ENCODE measurements around the gene SCD5. TPM values are rescaled to one million over a fixed set of nuclear protein-coding genes. Genes with fewer than 3 reads are reported as not detected.

The SCD5 gene
- total RNA-seq, 1 donor from 2014 or later, result 0.25 TPM

DNA sequence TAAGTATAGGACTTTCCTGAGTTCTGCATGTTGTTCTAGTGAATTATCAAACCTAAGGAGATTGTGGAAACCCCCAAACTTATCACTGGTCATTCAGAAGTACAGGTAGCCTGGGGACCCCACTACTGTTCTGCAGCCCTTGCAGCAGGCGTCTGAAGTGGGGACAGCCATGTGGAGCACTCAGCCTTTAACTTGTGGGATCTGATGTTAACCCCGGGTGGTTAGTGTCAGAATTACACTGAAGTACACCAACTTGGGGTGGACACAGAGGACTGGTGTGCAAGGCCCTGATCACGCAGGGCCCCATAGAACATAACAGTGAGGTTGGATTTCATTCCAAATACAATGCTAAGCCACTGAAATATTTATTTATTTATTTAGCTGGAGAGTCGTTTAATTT is 103.7 kb downstream of the SCD5 start:
- intact Hi-C loops (cut with micrococcal nuclease), result no loop called here

DNA sequence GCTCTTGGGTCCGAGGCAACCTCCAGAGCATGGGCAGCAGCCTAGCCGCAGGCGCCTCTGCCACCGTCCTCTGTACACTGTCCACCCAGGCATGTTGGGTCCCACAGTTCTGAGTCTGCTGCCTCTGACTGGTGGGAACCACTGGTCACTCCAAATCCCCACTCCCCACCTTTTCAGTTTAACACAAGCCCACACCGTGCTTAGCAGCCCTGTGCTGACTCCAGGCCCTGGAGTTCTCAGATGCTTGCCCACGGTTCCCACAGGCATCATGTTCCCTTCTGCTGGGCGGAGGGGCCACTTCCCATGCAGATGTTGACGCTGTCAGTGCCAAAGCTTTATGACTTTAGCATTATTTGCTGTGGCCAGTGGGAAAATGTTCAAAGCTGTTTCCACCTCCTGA is 104.5 kb downstream of the SCD5 start:
- intact Hi-C loops (cut with micrococcal nuclease), result no loop called here

DNA sequence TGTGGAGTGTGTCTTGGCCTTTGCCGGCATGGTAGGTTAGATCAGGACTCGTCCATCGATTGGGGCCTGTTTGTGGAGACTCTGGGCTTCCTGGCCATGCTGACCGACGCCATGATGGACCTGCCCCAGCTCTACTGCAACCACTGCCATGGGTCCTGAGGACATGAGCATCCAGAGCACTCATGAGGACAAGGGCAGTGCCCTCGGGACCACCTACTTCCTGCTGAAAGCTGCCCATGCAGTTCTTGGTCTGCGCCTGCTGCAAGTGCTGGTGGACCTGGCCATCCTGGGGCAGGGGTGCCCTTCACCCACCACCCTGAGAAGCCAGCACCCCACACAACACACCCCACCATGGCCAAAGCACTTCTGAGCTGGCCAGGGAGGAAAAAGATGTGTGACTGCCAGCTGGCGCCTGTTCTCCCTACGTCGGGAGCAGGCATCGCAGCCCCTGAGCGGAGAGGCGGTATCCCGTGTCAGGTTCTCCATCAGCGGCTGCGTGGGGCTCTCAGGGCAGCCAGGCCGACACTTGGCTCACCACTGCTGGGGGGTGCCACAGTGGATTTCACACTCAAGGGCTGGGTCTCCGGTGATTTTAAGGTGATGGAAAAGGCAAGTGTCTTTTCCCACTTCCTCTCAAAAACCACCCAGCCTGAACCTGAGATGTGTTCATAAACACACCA is 106.4 kb downstream of the SCD5 start:
- intact Hi-C loops (cut with micrococcal nuclease), result no loop called here

DNA sequence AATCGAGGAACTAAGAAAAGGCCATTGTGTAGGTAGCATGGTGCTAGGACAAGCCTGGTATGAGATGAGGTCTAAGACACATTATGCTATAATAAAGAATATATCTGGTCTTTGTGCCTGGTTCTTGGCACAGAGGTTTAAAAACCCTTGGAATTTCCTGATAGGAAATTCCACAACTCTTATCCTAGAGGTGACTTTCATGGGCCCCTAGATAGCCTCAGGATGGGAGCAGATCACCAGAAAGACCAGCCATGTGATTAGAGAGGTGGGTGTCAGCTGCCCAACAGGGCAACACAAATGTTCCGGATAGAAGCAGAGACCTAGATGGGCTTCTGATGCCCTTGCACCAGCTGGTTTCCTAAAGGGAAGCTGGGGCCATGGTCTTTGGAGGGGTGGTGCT is 107.2 kb downstream of the SCD5 start:
- intact Hi-C loops (cut with micrococcal nuclease), result no loop called here

DNA sequence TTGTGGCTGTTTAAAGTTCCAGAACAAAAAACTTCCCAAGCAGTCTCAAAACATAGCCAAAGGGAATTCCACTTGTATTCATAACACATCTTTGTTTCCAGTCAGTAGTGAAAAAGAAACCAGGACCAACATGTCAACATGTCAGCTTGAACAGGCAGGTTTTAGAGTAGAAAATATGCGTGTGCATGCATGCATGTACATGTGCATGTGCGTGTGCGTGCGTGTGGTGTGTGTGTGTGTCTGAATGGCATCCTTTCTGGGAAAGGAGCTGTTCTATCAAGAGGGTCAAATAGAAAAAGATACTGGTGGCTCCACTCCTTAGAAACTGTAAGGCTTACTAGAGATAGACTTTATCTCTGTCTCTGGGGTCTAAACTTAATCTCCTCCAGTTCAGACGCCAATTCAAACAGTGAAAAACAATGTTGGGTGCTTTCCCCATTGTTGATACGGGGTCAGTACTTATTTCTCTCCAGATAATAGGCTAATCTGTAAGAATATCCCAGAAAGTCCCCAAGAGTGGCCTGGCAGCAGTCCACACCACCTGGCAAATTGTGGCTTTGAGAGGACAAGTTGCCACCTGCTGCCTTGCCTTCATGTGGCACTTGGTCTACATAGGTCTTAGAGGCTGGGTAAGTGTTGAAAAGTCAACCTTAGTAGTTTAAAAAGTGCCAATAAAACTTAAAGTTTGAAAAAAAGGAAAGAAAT is 110.4 kb downstream of the SCD5 start:
- intact Hi-C loops (cut with micrococcal nuclease), result no loop called here

DNA sequence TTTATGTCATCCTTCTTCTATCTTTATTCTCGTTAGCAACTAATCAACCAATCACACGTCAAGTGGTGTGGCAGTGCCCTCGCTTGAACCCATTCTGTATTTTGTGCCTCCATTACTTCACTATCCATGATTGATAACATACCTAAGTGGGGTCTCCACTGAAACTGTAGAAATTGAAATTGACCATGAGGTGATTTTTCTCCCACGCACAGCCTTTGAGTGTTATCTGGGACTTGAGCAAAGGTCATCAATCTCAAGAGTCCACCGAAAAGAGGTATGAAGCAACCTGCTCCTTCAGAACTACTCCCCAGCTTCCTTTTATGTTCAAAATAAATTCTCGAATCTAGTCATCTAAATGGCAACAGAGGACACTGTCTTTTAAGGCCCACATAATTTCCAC is 111.1 kb downstream of the SCD5 start:
- intact Hi-C loops (cut with micrococcal nuclease), result no loop called here

DNA sequence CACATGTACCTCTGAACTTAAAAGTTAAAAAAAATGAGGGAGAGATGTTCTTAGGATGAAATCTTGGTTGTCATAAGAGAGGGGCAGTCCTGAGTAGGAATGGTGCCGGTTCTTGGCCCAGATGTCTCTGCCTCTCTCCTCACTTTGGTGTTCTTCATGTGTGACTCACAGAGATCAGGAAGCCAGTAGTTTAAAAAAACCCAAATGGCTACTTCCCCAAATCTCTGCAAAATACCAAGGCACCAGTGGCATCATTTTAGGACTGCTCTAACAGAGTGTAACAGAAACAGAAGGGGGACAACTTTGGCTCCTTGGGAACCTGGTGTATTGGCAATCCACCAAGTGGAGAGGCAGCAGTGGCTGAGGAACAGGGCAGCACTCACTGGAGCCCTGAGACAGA is 116.8 kb downstream of the SCD5 start:
- intact Hi-C loops (cut with micrococcal nuclease), result no loop called here

DNA sequence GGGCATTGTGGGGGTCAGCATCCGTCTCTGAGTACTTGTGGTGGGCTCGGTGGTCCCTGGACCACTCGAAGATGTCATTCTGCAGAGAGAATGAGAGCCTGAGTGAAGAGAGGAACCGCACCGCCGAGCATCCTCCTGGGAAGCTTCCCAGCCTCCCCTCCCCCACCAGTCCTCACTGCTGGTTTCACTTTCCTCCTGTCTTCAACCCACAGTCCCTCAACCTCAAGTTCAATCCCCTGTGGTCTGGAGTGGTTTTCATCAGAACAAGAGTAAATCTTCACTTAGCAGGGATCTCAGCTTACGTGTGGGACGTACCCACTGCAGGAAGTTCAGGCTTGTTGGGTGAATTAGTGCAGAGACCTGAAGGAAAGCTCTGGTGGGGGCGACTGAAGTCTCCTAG is 117.8 kb downstream of the SCD5 start:
- intact Hi-C loops (cut with micrococcal nuclease), result no loop called here

DNA sequence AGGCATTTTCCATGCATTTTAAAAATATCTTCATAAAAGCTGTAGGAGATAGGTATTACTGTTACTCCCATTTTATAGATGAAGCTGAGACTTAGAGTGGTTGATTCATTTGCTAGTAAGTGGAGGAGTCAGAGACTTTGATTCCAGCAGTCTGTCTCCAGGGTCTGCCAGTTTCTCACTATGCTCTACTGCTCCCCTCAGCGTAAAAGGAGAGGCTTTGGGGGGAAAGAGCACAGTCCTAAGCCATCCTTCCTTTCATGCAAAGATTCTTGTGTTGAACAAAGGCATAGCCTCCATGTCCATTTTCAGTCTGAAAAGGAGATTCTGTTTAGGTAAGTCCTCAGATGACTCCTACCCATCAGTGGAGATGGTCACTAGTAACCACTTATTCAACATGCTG is 119.1 kb downstream of the SCD5 start:
- intact Hi-C loops (cut with micrococcal nuclease), result no loop called here

DNA sequence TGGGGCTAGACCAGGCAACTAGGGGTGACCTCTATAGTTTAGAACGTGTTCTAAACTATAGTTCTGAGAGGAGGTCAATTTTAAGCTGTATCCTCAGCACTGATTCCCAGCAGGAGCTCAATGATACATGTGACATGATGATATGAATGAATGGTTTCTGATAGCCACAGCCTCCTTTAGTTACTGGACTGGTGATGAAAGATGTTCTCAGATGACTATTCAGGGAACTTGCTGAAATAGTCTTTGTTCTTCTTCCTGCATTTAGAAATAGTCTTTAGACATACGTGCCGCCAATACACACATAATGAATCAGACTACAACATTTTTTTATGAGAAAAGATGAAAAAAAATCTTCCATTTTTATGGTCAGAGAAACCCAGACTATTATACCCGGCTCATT is 120.5 kb downstream of the SCD5 start:
- intact Hi-C loops (cut with micrococcal nuclease), result no loop called here

DNA sequence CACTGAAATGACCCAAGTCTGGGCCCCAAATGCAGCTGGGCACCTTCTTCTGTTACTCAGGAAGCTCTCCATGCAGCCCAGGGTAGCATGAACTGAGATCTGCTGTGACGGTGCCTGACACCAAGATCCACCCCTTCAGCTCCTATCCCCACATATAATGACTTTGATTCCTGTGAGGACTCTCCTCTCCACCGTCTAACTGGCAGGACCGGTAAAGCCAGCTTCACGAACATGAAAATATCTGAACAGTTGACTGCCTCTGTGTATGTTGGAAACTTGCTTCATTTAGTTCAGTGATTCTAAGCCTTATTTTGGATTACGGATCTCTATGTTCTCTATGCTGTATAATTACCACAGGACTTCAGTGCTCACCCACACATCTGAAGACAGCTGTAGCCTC is 121.3 kb downstream of the SCD5 start:
- intact Hi-C loops (cut with micrococcal nuclease), result no loop called here

DNA sequence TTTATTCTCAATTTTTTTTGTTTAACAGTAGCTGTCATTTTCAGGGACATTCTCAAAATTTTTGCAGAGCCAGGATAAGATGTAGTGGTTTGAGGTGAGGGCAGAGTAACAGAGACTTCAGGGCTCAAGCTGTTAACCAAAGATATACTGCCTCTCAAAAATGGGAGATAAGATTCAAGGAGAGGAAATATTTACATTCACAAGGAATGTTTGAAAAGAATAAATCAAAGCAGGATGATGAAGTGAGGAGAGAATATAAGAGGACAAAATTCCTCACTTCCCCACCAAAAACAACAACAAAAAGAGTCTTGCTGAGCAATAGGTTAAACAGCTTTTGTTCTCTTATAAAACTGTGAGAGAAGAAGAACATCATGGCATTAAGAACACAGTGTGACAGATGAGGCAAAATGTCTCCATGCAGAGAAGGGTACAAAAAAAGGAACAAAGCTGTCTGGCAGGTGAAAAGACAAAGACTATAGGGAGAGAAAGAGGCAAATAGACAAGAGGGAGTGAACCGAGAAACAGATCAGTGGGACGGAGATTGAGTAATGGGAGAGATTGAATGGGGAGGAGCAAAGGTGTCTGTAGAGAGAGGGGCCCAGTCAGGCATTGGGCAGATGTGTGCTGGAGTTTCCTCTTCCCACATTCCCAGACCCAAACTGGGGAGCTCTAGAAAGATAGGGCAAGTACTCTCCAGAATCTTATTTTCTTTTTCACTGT is 130.7 kb downstream of the SCD5 start:
- intact Hi-C loops (cut with micrococcal nuclease), result no loop called here

DNA sequence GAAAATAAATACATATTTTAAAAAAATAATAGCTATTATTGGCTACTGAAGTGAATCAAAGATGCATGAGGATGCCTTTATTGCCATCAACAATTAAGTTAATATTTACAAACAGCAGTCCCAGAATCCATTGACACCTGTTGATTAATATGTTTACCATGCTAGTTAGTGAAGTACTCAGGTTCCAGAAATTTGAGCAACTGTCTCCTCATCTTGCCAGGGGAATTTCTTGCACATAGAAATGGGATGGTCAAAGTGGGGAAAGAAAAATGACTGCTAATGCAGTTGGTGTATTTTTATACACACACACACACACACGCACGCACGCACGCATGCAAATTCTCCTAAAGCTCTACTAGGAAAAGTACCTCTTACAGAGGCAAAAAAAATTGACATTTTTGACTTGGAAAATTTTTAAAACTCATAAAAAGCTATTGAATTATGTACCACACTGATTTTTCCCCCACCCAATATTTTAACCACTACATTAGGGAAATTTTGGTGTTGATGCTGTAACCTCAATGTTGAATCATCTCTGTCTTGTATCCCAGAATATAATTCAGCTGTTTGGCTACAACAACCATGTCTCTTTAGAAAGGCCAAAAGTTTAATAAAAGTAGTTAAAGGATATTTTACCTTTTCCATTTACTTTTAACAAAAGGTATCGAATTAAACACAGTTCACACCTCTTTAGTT is 131.5 kb downstream of the SCD5 start:
- intact Hi-C loops (cut with micrococcal nuclease), result no loop called here

DNA sequence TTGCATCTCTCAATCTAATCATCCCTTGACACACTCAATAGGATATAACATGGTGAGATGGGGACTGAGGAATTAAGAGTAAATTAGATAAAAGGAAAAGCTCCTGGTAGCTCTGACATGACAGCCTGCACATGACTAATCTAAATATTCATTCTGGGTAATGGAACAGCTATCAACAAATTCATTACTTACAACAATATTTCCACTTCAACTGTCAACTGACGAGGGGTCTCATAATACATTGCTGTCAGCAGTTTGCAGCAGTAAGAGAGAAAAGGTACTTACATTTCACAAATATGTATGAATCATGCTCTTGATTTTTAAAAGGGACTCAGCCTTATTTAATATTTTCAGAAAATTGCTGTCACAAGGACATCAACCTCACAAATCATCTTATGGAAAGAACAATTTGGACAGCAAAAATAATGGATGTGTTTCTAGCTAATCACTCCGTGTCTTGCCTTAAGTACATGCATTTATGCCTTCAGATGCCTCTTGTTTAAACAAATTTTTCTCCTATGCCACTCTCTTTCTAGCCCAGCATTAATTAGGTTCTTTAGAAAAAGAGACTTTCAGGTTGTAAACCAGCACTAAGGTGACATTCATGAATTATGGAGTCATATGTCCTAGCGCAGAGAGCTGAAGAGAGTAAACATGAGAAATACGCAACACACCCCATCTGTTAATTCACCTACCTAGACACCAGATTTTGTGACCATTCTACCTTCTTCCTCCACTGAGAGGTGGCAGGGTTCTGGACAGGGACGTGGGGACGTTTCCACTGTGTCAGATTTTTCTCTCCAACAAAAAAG is 137.2 kb downstream of the SCD5 start:
- intact Hi-C loops (cut with micrococcal nuclease), result no loop called here

DNA sequence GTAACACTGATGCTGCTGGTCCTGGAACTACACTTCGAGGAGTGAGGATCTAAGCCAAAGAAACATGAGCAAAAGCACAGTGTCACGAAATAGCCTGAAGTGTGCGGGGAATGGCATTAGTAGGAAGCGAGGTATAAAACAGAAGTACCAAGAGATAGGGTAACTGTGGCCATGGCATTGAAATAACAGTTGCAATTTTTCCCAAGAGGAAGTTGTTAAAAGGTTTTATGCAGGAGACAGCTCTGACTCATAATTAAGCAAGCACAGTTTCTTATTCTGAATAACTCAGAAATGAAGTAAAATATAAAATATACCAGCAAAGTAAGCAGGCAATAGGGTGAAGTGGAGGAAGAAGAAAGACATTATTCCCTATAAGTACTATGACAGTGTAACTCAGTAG is 146.5 kb downstream of the SCD5 start:
- intact Hi-C loops (cut with micrococcal nuclease), result no loop called here

DNA sequence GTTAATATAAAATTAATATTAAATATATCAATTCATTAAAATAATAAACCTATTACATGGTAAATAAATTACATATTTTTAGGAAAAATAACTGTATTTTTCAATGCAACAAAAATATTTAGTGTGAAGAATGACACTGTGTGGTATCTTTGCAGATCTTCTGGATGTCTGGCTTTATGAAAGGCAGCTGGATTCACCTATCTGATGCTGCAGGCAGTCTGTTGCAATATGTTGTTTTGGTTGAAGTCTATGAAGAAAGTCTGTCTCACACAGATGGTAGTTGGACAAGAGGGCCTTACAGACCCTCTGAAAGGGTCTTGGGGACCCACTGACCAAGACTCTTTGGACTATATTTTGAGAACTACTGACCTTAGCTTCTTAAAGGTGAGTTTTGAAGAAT is 147.7 kb downstream of the SCD5 start:
- intact Hi-C loops (cut with micrococcal nuclease), result no loop called here

DNA sequence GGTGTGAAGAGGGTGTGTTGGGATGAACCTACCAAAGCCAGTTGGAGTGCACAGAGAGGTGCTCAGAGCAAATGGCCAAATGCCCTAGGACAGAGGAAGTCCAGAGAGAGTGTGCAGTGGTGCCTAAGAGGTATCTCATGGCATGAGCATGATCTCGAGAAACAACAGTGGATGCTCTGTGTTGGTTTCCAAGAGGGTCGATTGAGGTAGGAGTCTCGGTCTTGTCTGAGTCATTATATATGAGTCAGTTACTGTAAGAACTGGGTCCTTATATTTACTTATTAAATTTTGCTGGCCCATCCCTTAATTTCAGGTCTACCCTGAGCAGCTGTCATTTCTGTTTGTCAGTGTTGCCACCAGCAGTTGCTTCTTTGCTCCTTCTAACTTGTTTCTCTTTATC is 150.2 kb downstream of the SCD5 start:
- intact Hi-C loops (cut with micrococcal nuclease), result no loop called here

DNA sequence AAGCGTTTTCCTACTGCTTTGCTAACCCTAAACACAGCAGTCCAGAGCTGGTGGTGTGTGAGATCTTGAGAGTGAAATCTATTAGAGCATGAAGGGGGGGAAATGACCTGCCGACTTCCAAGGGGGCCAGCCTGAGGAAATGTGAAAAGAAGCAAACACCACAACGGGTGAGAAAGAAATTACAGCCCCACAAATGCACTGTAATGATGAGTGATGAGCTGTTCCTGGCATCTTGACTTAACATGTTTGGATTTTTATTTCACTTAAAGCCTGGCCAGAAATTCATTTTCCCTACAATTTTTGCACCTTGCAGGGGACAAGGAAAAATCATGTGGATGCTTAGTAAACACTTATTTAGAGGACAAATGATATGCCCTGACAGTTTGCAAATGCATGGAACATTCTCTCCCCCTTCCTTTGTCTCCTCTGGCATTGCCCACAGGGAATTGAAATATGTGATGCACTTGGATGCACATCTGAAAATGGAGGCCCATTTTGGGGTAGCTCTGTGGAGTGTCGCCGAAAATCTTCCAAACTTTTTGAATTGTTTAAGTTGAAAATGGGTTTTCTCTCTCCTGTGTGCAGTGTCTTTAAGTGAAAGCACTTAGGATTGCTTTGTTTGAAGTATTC is 152.5 kb downstream of the SCD5 start:
- intact Hi-C loops (cut with micrococcal nuclease), result no loop called here

DNA sequence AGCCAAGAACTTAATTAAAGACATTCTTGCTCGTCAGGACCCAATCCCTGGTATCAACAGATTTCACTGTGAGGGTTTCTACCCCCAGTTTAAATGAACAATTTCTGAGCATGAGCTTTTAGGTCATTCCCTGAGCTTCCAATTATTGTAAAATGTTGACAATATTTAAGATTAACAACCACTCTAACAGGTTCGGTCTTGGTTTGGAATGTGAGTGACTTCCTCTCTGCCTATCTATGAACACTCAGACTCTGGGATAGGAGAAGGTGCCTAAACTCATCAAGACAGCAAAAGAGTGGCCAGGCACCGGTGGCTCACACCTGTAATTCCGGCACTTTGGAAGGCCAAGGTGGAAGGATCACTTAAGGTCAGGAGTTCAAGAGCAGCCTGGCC is 153.9 kb downstream of the SCD5 start:
- intact Hi-C loops (cut with micrococcal nuclease), result no loop called here

DNA sequence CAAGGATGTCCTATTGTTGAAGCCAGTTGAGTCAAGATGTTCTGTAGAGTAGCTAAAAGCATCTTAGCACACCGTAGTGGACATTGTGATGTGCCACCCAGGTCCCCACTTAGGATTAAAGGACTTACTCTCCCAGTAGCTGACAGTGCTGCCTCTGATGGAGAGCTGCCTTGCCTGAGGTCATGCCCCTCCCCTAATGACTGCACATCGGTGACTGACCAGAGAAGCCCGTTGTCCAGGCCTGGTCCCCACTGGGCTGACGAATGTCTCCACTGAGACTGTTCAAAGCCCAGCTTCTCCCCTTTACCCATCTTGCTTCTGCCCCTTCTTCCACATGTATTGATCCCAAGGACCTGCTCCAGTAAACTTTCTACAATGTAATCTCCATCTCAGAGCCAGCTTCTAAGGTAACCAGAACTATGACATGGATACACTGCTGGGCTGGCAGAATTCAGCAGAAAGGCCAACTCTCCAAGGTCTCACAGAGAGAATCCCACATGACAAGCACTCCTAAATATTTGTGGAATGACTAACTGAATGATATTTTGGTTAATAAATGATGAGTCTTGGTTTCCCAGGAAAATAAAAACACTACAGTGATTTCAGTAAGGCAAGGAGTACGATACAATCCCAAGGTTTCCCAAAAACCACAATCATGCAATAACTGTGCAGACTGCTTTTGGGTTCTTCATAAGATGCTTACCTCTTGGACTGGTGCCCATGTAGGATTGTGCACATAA is 154.4 kb downstream of the SCD5 start:
- intact Hi-C loops (cut with micrococcal nuclease), result no loop called here

Data from T-helper 1 cell treated with Interleukin-12 subunit alpha and Interleukin-12 subunit beta and Interleukin-4 antibody, amounts not matched to agents 30 ng/mL and 1 ng/mL, for 36 hours (primary cell).